ENCODE measurements around the gene UBR2. TPM values are rescaled to one million over a fixed set of nuclear protein-coding genes. Genes with fewer than 3 reads are reported as not detected.

UBR2 gene
- total RNA-seq, 1 experiment from 2014 or later = 21.7 TPM

- Mint-ChIP-seq H3K36me3 (ENCODE audit: insufficient read depth, unreplicated experiment) (peaks cover 28% of the 10 kb centered on the region), H3K4me3 (ENCODE audit: unreplicated experiment) (no peak overlapping the region), H3K27me3 (ENCODE audit: insufficient read depth, unreplicated experiment) (no peaks in the 10 kb centered on the region), H3K27ac (ENCODE audit: unreplicated experiment) (no peak overlapping the region), H3K4me1 (ENCODE audit: low read depth, unreplicated experiment) (no peaks in the 10 kb centered on the region), H3K9me3 (ENCODE audit: unreplicated experiment) (no peaks in the 10 kb centered on the region)
- intact Hi-C loops (cut with micrococcal nuclease; ENCODE audit: unreplicated experiment) = no loop called here
- no TSS peak for BruUV-seq (replicated peaks)
- Histone ChIP-seq H3K4me3 (ENCODE audit: low read depth, low read length) (no peak overlapping the region), H3K9me3 (no peaks in the 10 kb centered on the region), H3K27me3 (replicated peaks; ENCODE audit: control insufficient read depth, insufficient read depth, low read length) (no peaks in the 10 kb centered on the region), H3K36me3 (ENCODE audit: control insufficient read depth, insufficient read depth, low read length) (no peaks in the 10 kb centered on the region; the same call in 1 of the 2 replicates), H3K4me1 (no peaks in the 10 kb centered on the region)
- DNase-seq = no peak
- POLR2A ChIA-PET = no interaction called here
- no peak for TF ChIP-seq CTCF (IDR thresholded peaks at IDR 0.05; ENCODE audit: insufficient read depth in 1 of 2, low read depth in 1 of 2, low read length in 1 of 2, severe bottlenecking in 1 of 2, unreplicated experiment in 1 of 2)
- CTCF ChIA-PET = no interaction called here
Measured at GRCh38 chr6:42642794-42643193, 79.0 kb downstream of the UBR2 start.

GRCh38 chr6:42644211-42644610 is 80.4 kb downstream of the UBR2 start:
- H3K4me1 Mint-ChIP-seq (ENCODE audit: low read depth, unreplicated experiment) = no peaks in the 10 kb centered on the region

GRCh38 chr6:42652024-42652746 is 88.4 kb downstream of the UBR2 start:
- H3K4me3 Mint-ChIP-seq (ENCODE audit: unreplicated experiment) = no peak overlapping the region
- Histone ChIP-seq H3K27me3 (replicated peaks; ENCODE audit: control insufficient read depth, insufficient read depth, low read length) (no peaks in the 10 kb centered on the region), H3K4me1 (no peaks in the 10 kb centered on the region), H3K9me3 (no peaks in the 10 kb centered on the region), H3K4me3 (ENCODE audit: low read depth, low read length) (no peak overlapping the region), H3K36me3 (ENCODE audit: control insufficient read depth, insufficient read depth, low read length) (no peaks in the 10 kb centered on the region)
- POLR2A ChIA-PET = no interaction called here
- BruUV-seq (replicated peaks) = no TSS peak
- CTCF ChIA-PET = no interaction called here
- intact Hi-C loops (cut with micrococcal nuclease; ENCODE audit: unreplicated experiment) = no loop called here
- H3K27me3 Mint-ChIP-seq (ENCODE audit: insufficient read depth, unreplicated experiment) = no peaks in the 10 kb centered on the region
- H3K27ac Mint-ChIP-seq (ENCODE audit: unreplicated experiment) = no peak overlapping the region
- TF ChIP-seq CTCF (IDR thresholded peaks at IDR 0.05; ENCODE audit: insufficient read depth in 1 of 2, low read depth in 1 of 2, low read length in 1 of 2, severe bottlenecking in 1 of 2, unreplicated experiment in 1 of 2) = no peak
- H3K4me1 Mint-ChIP-seq (ENCODE audit: low read depth, unreplicated experiment) = no peaks in the 10 kb centered on the region
- no peak for DNase-seq
- H3K36me3 Mint-ChIP-seq (ENCODE audit: insufficient read depth, unreplicated experiment) = peaks cover 45% of the 10 kb centered on the region
- H3K9me3 Mint-ChIP-seq (ENCODE audit: unreplicated experiment) = no peaks in the 10 kb centered on the region

More at GRCh38 chr6:42644211-42644610, 80.4 kb downstream of the UBR2 start:
- DNase-seq = no peak
- Histone ChIP-seq H3K36me3 (ENCODE audit: control insufficient read depth, insufficient read depth, low read length) (no peaks in the 10 kb centered on the region; the same call in 1 of the 2 replicates), H3K4me3 (ENCODE audit: low read depth, low read length) (no peak overlapping the region), H3K4me1 (no peaks in the 10 kb centered on the region), H3K27me3 (replicated peaks; ENCODE audit: control insufficient read depth, insufficient read depth, low read length) (no peaks in the 10 kb centered on the region), H3K9me3 (no peaks in the 10 kb centered on the region)
- ChIA-PET CTCF (no interaction called here), POLR2A (no interaction called here)
- BruUV-seq (replicated peaks) = no TSS peak
- no peak overlapping the region for H3K27ac Mint-ChIP-seq (ENCODE audit: unreplicated experiment)
- H3K27me3 Mint-ChIP-seq (ENCODE audit: insufficient read depth, unreplicated experiment) = no peaks in the 10 kb centered on the region
- no peak overlapping the region for H3K4me3 Mint-ChIP-seq (ENCODE audit: unreplicated experiment)
- no peaks in the 10 kb centered on the region for H3K9me3 Mint-ChIP-seq (ENCODE audit: unreplicated experiment)
- intact Hi-C loops (cut with micrococcal nuclease; ENCODE audit: unreplicated experiment) = no loop called here
- TF ChIP-seq CTCF (IDR thresholded peaks at IDR 0.05; ENCODE audit: insufficient read depth in 1 of 2, low read depth in 1 of 2, low read length in 1 of 2, severe bottlenecking in 1 of 2, unreplicated experiment in 1 of 2) = no peak
- peaks cover 28% of the 10 kb centered on the region for H3K36me3 Mint-ChIP-seq (ENCODE audit: insufficient read depth, unreplicated experiment)
